ENCODE measurements around the gene NUDT16L1. TPM values are rescaled to one million over a fixed set of nuclear protein-coding genes. Genes with fewer than 3 reads are reported as not detected.
A peak's percentile ranks its signal among the peaks of the same experiment; 100 is the strongest.

Gene NUDT16L1
- total and polyA plus RNA-seq, 9 of the 15 experiments (the other 6 are each of a cell fraction or from before 2014, with no cell fraction given): 1.4 to 37.6 (median 13.7) TPM

- TF ChIP-seq CUX1 (CRISPR knock-in tag; IDR thresholded peaks at IDR 0.05) (no peak), MITF (IDR thresholded peaks at IDR 0.05) (no peak), KDM1A (IDR thresholded peaks at IDR 0.05) (peak in 1 of 2 experiments; percentile 35; a peak in 1 of 4 replicates), GATA2 (CRISPR knock-in tag; IDR thresholded peaks at IDR 0.05) (no peak), NKRF (IDR thresholded peaks at IDR 0.05; ENCODE audit: borderline replicate concordance) (0 out of 2 replicates have a peak, but pooled peaks have one; percentile 41), TSC22D4 (tag; IDR thresholded peaks at IDR 0.05) (peak; percentile 82; the same call in 1 of the 2 replicates), TCF7 (IDR thresholded peaks at IDR 0.05; ENCODE audit: borderline replicate concordance) (no peak), RNF219 (CRISPR knock-in tag; IDR thresholded peaks at IDR 0.05) (no peak), PATZ1 (CRISPR knock-in tag; IDR thresholded peaks at IDR 0.05; ENCODE audit: borderline replicate concordance) (no peak), TCFL5 (CRISPR knock-in tag; conservative IDR thresholded peaks at IDR 0.05) (no peak), FOXP4 (CRISPR knock-in tag; IDR thresholded peaks at IDR 0.05; ENCODE audit: borderline replicate concordance) (no peak)
Measured at GRCh38 chr16:4668313-4668960, 24.9 kb upstream of the NUDT16L1 start (continued).
